HG03439 (cell line): ENCODE measurements around the gene WRNIP1.

Experiments
- ATAC-seq: cut with Tn5 transposase; IDR thresholded peaks from one replicate; pipeline ENCODE4 v1.9.1; 2021; ENCODE audit warnings: mild to moderate bottlenecking, moderate library complexity; ENCODE audit not compliant: unreplicated experiment

The WRNIP1 gene

DNA sequence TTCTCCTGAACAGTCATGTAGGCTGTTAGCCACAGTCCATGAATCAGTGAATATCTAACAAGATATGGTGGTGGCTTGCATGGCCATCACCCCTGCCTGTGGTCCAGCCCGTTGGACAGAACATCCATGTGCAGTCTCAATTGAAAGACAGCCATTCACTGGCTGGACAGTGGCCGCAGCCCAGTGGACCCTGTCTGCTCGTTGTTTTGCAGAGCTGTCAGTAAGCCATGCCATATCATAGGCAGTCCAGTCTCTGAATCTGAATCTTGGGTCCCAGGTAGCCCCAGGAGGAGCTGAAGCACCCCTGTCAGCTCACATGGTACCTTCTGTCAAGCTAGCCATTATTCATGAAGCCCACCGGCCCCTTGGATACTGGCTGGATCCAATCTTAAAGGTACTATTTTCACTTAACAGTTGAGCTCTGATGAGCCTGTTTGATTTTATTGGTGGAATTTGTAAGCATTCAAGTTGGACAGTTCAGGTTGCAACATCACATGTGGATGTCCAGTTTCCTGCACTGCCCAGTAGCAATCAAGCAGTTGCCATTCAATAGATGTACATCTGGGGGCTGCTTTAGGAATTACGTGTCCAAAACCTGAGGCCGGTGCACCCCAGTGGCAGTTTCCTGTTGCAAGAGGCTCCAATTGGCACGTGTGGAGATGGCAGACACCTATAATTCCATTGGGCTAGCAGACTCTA is 38.7 kb downstream of the WRNIP1 start:
- ATAC-seq = no peak

DNA sequence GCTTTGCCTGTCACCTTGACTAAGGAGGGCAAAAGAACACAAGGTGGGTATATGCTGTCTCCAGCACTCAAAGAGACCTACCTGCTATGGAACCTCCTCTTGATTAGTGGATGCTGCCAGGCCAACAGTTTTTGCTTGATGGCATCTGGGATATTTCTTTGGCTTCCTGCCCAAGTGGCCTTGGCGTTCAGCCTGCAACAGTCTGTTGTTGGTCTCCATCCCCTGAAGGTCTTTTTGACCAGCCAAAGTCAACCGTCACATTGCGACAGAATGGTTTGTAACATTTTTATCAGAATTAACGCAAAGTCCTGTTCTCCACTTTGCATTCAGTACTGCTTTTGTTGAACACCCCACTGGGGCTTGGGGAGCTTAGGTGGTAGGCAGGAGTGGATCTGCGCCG is 39.3 kb downstream of the WRNIP1 start:
- ATAC-seq = no peak

DNA sequence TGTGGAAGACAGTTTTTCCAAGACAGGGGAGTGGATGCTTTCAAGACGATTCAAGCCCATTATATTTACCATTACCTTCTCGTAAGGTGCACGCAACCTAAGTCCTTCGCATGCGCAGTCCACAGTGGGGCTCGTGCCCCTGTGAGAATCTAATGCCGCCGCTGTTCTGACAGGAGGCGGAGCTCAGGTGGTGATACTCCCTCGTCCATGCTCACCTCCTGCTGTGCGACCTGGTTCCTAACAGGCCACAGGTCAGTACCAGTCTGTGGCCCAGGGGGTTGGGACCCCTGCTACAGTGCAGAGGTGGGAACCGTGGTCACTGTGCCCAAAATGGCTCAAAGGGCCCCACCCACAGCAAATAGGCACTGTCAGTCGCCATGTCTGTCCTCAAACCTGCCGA is 39.8 kb downstream of the WRNIP1 start:
- no peak for ATAC-seq

DNA sequence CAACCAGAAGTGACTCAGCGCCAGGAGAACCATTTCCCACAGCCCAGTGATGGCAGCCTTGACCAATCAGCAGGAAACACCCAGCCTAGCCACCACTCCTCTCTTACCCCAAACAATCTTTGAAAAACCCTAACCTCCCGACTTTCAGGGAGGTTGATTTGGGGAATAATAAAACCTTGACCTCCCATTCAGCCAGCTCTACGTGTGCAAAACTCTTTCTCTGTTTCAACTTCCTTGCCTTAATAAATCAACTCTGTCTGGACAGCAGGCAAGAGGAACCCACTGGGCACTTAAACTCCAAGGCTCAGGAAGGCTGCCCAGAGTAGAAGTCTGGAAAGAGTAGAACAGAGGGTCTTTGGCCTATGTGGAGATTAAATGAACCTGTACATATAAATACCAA is 41.5 kb downstream of the WRNIP1 start:
- ATAC-seq = no peak

DNA sequence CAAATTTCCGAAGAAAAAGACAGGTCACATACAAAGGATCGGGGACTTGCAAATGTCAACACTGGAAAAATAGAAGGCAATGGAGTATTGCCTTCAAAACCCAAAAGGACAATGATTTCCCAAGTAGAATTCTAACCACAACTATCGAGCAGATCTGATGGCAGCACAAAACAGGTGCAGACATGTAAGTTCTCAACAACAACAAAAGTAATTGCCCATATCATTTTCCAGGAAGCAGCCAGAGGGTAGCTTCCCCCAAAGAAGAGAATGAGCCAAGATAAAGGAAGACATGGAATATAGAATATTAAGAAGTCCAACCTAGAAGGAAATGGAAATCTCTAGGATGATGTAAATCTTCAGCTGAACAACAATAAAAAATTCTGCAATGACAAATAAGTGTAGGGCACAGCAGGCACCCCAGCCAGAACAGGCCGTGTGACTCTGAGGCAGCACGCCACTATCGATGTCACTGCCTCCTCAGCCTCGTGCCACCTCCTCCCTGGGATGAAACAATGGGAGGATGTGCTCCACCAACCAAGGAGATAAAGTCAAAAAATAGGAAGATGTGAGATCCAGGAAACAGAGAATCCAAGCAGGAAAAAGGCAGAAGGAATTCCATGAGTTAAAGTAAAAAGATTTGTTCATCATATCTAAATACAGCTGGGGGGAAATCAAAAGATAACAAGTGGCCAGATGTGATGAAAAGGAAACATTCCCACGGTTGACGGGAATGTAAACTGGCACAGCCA is 42.3 kb downstream of the WRNIP1 start:
- ATAC-seq = no peak

DNA sequence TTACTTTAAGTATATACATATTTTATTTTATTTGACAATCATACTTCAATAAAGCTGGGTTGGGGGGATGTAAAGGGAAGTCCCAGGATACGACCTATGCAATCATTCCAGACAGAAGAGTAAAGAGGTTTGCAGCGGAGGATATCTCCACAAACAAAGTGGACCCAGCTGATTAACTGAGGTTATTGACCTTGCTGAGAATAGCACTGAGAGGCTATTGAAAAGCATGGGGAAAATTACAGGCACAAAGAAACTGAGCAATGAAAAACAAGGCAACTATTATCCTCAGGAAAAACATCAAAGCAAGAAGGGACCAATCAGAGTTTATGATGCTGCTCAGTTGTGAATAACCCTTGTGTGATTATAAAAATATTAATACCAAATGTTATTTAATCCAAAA is 43.8 kb downstream of the WRNIP1 start:
- no peak for ATAC-seq

DNA sequence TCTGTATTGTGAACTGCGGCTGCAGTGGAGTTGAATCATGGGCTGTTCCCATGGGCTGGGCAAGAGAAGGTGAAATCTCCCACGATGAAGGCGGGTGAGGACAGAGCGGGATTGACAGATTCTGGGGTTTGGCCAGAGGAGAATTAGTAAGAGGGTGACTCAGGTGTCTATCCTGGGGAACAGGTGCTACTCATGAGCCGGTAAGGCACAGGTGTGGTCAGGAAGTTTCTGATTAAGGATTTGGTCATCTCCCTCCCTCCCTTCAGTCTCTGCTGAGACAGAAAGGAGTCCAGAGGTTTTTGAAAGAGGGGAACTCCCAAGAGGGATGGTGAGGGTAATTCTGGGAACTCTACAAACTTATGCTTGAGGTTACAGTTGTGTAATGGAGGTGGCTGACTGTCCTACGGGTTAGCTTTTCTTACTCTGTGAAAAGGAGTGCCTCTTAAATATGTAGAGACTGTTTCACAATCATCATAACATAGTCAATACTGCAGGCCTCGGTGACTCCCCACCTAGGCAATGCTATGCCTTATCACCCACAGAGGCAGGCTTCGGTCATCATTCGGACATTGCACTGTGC is 45.0 kb downstream of the WRNIP1 start:
- ATAC-seq = no peak

DNA sequence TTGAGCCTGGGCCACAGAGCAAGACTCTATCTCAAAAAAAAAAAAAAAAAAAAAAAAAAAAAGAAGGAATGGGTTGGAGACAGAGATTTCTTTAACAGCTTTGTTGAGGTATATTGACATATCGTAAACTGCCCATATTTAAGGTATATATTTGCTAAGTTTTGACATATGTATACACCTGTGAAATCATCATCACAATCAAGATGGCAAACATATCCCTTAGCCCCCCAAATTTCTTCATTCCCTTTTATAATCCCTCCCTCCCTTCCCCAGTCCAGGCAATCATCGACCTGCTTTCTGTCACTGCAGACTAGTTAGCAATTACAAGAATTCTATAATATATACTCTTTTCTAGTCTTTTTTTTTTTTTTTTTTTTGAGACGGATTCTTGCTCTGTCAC is 47.5 kb downstream of the WRNIP1 start:
- no peak for ATAC-seq

DNA sequence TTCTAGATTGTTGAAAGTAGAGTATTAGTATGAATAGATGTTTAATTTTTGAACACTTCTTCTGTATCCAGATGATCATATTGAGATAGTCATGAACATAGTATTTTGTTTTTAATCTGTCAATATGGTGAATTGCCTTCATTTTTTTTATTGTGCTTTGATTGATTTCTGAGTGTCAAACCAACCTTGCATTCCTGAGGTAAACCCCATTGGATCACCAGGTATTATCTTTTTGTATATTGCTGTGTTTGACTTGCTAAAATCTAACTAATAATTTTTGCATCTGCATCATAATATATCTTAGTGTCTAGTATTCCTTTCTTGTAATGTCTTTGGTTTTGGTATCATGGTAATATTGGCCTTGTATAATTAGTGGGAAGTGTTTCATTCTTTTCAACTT is 51.0 kb downstream of the WRNIP1 start:
- no peak for ATAC-seq

DNA sequence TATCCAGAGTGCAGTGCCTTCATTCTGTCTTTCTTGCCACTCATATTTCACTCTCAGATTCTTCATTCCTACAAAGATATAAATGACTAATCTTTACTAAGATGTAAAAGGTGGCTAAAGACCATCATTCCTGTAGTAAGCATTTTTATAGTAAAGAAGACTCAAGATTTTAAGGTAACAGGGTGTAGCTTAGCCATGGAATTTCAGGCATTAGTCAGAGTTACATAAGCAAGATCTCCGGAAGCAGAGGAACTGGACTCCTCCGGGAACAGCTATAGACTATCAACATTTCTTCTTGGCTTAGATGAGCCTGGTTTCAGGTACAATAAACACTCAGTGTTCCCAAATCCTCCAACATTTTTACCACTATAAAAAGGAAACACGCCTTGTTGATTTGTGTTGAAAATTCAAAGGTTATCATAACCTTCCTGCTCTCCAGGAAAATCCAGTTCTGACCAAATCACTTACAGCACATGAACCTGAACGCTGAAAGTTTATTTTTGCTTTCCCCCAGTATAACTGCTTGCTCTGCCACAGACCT is 52.8 kb downstream of the WRNIP1 start:
- ATAC-seq = no peak

DNA sequence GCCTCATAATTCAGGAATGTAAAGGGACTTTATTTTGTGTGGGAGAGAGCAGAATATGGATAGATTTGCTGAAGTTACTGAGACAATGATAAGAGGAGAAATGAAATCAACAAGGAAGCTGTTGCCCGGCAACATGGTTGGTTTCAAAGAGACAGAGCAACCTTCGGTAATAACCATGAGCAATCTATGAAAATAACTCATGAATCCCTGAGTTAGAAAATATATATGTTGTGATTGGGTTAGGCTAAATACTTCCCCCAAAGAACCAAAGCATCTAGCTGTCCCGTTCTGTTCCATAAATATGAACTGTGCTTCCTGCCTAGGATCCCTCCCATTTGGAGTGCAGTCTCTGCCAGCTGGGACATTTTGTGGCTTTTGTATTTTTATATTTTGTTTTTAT is 53.4 kb downstream of the WRNIP1 start:
- ATAC-seq = no peak

DNA sequence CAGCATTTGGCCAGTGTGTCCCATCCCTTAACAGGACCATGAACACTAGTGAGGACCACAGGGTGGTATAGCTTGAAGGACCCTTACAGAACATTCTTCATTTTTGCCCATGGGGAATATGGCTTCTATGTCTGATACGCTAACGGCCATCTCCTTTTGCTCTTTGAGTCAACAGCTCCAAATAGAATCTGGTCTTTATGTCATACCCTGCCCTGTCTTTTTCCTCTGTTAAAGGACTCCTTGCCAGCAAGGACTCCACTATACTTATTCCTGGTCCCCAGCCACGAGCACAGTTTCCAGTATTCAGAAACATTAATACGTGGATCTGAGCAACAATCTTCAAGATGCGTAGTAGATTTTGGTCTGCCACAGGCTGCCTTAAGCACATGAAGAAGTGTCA is 53.9 kb downstream of the WRNIP1 start:
- no peak for ATAC-seq

DNA sequence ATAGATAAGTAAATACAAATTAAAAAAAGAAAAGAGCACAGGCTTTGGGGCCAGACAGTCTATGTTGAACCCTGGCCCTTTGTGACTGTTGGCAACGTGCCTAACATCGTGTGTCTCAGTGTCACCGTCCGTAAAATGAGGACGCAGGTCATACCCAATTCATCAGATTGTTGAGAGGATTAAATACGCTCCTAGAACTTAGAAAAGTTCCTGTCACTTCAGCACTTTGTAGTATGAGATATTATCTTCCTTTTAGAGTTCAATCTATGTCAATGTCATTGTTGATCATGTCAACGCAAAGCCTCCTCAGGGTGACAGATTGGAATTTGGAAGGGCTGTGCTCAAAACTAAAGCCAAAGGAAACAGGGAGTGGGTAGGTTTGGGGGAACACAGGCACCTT is 54.8 kb downstream of the WRNIP1 start:
- no peak for ATAC-seq

DNA sequence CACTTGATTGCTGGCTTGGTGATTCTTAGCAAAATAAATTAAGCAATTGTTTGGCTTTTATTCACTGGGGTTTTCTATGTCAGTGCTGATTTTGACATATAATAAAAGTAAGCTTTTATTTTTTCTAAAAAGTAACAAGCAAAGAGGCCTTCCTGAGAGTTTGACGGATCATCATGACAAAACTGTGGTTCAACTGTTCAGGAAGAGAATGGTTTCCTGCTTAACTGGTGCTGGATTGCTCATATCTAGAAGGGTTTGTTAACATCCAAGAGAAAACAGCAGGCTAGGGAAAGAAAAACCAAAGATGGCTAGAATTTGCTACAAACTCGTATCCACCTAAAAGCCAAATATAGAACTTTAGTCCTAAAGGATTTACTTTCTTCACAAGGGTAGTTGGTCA is 55.2 kb downstream of the WRNIP1 start:
- no peak for ATAC-seq

DNA sequence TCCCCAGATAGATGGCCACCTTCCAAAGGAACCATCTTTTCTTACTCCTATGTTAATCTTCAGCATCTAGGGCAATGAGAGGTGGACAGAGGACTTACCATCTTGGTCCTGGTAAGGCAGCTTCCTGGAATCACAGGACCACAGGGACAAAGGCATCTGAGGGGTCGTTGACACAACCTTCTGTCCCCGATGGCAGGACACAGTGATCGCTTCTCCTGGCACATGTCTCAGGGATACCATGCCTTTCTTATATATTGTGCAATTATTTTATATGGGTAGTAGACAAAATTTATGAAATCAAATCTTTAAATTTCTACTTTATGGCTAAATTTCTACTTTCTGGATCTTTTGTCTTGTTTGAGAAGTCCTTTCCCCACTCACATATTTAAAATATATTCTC is 56.4 kb downstream of the WRNIP1 start:
- no peak for ATAC-seq

DNA sequence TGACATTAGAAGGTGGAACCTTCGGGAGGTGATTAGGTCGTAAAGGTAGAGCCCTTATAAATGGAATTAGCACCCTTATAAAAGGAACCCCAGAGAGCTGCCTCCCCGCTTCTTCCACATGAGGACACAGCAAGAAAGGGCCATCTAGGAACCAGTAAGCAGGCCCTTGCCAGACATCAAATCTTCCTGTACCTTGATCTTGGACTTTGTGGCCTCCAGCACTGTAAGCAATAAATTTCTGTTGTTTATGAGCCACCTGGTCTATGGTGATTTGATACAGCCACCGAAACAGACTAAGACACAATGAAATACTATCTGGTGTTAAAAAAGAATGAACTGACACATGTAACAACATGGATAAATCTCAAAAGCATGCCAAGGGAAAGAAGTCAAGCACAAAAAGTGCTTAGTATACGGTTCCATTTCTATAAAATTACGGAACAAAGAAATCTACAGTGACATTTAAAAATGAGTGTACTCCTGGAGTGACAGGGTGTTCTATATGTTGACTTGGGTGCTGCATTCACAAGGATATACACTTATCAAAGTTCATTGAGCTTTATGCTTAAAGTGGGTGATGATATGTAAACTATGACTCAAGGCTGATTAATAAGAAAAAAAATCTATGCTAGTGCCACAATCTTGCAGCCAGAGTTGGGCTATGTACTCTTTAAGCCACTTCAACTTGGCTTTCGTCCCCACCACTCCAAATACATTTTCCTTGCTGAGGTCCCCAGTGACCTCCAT is 58.1 kb downstream of the WRNIP1 start:
- no peak for ATAC-seq

DNA sequence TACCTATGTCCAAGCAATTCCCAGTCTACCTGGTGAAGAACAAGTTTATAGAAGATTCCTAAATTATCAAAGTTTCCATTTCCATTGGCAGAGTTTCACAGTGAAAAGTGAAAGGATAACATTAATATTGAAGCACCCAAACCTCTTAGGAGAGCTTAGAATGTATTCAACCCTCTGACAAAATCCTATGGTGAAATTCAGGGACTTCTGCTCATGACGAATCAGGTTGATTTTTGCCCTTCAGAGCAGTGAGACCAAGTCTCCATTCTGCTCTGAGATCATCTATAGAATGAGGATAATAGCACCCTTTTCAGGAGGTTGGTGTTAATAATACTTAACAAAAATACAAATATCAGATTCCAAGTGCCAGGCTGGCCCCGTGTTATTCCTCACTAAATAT is 60.9 kb downstream of the WRNIP1 start:
- no peak for ATAC-seq

DNA sequence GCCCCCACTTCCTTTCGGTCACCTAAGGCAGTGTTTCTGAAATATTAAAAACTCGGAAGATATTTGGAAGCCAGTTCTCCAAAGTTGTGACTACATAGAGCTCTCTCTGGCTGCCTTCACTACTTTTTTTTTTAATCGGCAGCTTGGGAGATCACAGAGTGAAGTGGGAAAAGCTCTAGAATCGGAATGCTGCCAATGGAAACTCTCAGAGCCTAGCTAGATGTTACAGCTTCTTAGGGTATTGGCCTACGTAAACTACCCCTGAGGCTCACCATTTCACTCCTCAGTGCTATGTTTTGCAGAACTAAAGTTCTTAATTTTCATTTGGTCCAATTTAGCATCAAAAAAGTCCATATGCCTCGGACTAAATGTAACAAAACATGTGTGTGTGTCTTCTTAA is 61.9 kb downstream of the WRNIP1 start:
- ATAC-seq = no peak

DNA sequence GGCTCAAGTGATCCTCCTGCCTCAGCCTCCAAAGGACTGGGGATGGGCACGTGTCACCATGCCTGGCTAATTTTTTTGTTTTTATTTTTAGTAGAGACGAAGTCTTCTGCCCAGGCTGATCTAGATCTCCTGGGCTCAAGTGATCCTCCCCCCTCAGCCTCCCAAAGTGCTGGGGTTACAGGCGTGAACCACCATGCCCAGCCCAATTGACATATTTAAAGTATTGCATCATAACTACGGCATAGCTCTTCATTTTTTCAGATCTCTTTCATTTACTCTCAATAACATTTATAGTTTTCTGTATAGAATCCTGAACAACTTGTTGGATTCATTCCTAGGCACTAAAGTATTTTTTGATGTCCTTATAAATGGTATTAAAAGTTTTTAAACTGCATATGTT is 63.4 kb downstream of the WRNIP1 start:
- ATAC-seq = no peak

DNA sequence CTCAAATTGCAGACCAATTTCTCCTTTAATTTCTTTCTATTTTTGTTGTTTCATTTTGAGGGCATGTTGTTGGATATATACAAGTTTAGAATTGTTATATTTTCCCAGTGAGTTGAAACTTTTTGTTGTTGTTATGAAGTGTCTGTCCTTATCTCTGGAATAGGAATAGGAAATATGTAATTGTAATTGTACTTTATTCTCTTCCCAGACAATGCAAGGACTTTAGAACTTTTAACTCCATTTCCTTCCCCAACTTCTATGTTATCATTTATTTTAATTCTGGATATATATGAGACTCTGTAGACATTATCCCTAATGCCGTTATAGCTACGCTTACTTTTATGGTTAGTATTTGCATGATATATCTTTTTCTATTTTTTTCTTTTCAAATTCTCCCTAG is 64.1 kb downstream of the WRNIP1 start:
- ATAC-seq = no peak

DNA sequence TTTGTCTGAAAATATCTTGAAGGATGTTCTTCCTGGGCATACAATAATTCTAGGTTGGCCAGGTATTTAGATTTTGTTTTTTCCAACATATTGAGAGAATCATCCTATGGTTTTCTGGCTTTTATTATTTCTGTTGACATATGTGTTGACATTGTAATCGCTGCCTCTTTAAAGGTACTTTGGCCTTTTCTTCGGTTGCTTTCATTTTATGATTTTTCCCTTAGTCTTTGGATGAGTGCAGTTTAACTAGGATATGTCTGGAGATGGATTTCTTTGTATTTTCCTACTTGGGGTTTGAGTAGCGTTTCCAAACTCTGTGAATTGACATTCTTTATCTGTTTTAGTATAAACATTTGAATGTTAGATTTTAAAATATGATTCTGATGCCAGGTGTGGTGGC is 65.0 kb downstream of the WRNIP1 start:
- no peak for ATAC-seq
